Stimulated activated naive CD8-positive, alpha-beta T cell treated with anti-CD3 and anti-CD28 coated beads, Interleukin-15, Interleukin-2, amounts not matched to agents 100 U/mL and 50 U/mL, for 24 hours (primary cell): ENCODE measurements around the gene LRRC32.

Experiments
- ATAC-seq: fragments of 150-1000 bp; cut with Tn5 transposase; one replicate; pipeline ENCODE4 v1.10.0; 2021
- DNase-seq: peaks from one replicate; pipeline ENCODE4 v3.0.0; 2021

The LRRC32 gene

GRCh38 chr11:76663912-76664440 lies 6.6 kb downstream of the LRRC32 start:
- DNase-seq = no peak

GRCh38 chr11:76663486-76663810 lies 7.1 kb downstream of the LRRC32 start:
- ATAC-seq (no peak), DNase-seq (no peak)

More at GRCh38 chr11:76663912-76664440, 6.6 kb downstream of the LRRC32 start:
- no peak for ATAC-seq

- no peak for DNase-seq
- ATAC-seq = no peak
Observed at GRCh38 chr11:76662656-76663485, 7.7 kb downstream of the LRRC32 start.

- ATAC-seq (no peak), DNase-seq (no peak)
Observed at GRCh38 chr11:76661834-76662434, 8.6 kb downstream of the LRRC32 start.

GRCh38 chr11:76661306-76661751 lies 9.2 kb downstream of the LRRC32 start:
- DNase-seq (no peak), ATAC-seq (no peak)

- ATAC-seq (no peak), DNase-seq (no peak)
Observed at GRCh38 chr11:76660533-76661305, 9.8 kb downstream of the LRRC32 start.

GRCh38 chr11:76659672-76660532 lies 10.6 kb downstream of the LRRC32 start:
- no peak for ATAC-seq

GRCh38 chr11:76658651-76659650 lies 11.6 kb downstream of the LRRC32 start:
- no peak for DNase-seq
- ATAC-seq = no peak

More at GRCh38 chr11:76659672-76660532, 10.6 kb downstream of the LRRC32 start:
- DNase-seq = no peak

- DNase-seq = no peak
- no peak for ATAC-seq
Observed at GRCh38 chr11:76658231-76658630, 12.3 kb downstream of the LRRC32 start.

- ATAC-seq = no peak
- peak; percentile 3 for DNase-seq
Observed at GRCh38 chr11:76657187-76658170, 13.1 kb downstream of the LRRC32 start.

- DNase-seq (peak; percentile 0), ATAC-seq (no peak)
Observed at GRCh38 chr11:76656571-76657081, 13.9 kb downstream of the LRRC32 start.

GRCh38 chr11:76656050-76656531 lies 14.5 kb downstream of the LRRC32 start:
- ATAC-seq (no peak), DNase-seq (peak; percentile 0)

- ATAC-seq (no peak), DNase-seq (peak; percentile 1)
Observed at GRCh38 chr11:76655501-76656049, 15.0 kb downstream of the LRRC32 start.

GRCh38 chr11:76654980-76655379 lies 15.6 kb downstream of the LRRC32 start:
- DNase-seq = peak; percentile 2
- ATAC-seq = no peak

- ATAC-seq (no peak), DNase-seq (peak; percentile 1)
Observed at GRCh38 chr11:76654298-76654851, 16.2 kb downstream of the LRRC32 start.

- no peak for DNase-seq
Observed at GRCh38 chr11:76653674-76654284, 16.8 kb downstream of the LRRC32 start.

GRCh38 chr11:76653012-76653673 lies 17.4 kb downstream of the LRRC32 start:
- ATAC-seq = no peak
- no peak for DNase-seq

More at GRCh38 chr11:76653674-76654284, 16.8 kb downstream of the LRRC32 start:
- no peak for ATAC-seq
